C4-2B (cell line): ENCODE measurements around the gene RAP2B.

Experiments used
- CTCF ChIP-seq: fragments of 450-650 bp; conservative IDR thresholded peaks from 2 replicates; pipeline ENCODE4 v1.5.1; 2017; ENCODE audit warnings: mild to moderate bottlenecking
- ZFX ChIP-seq: fragments of 450-650 bp; IDR thresholded peaks from 2 replicates; pipeline ENCODE4 v1.6.1; 2017

GRCh38 chr3:153163756-153164550, 1.9 kb downstream of the RAP2B start:
- TF ChIP-seq CTCF = no peak
- no peak for TF ChIP-seq ZFX
